Endothelial cell of umbilical vein (primary cell): Measurements from ENCODE around the gene TRPM1. TPM values are rescaled to one million over a fixed set of nuclear protein-coding genes. Genes with fewer than 3 reads are reported as not detected.

Source experiments
- BruUV-seq: library from RNA; stranded (reverse); fragments of 400-500 nt; replicated peaks from 2 replicates; lab custom pipeline; 2021; lab: Mats Ljungman, UMichigan
- CTCF ChIA-PET: fragments of 300-600, 350-600 bp; sonication (Branson Sonifier 250); formaldehyde crosslinking; loops from one replicate; lab custom pipeline; 2021; ENCODE audit warnings: antibody characterized with exemption, inconsistent platforms; lab: Charles Lee
- POLR2A ChIA-PET: fragments of 300-600, 350-600 bp; sonication (Branson Sonifier 250); formaldehyde crosslinking; loops from one replicate; lab custom pipeline; 2021; ENCODE audit warnings: antibody characterized with exemption, inconsistent platforms; lab: Charles Lee
- DNase-seq: peaks from one replicate; pipeline ENCODE4 v3.0.0-alpha.2; 2011; ENCODE audit warnings: low read depth, low spot score
- FAIRE-seq: peaks from 2 replicates; lab custom pipeline; 2011; peaks lifted over from hg19 to GRCh38; lab: Jason Lieb, UNC
- H2AFZ ChIP-seq: 2 replicates; pipeline ENCODE4 v1.6.0; 2012; ENCODE audit warnings: low read depth, low read length, control low read depth, inconsistent platforms
- H3K27ac ChIP-seq: 2 replicates; pipeline ENCODE4 v1.5.1; 2011; ENCODE audit warnings: low read depth, mild to moderate bottlenecking, control low read depth, low read length, moderate library complexity; ENCODE audit not compliant: insufficient read depth
- H3K27me3 ChIP-seq, 2 experiments: 2 replicates each; pipeline versions ENCODE4 v1.6.0 to v1.6.1; 2011; ENCODE audit warnings: low read length in 2 of 2, mixed read lengths in 1 of 2; ENCODE audit not compliant: control insufficient read depth in 2 of 2, insufficient read depth in 2 of 2
- H3K36me3 ChIP-seq, 2 experiments: 2 replicates in 1 of 2; 3 replicates in 1 of 2; pipeline ENCODE4 v1.5.1; 2011; ENCODE audit warnings: low read length in 2 of 2, mild to moderate bottlenecking in 1 of 2, moderate library complexity in 1 of 2; ENCODE audit not compliant: control insufficient read depth in 2 of 2, insufficient read depth in 2 of 2; ENCODE audit errors: extremely low read depth in 1 of 2
- H3K4me1 ChIP-seq: 3 replicates; pipeline ENCODE4 v1.5.1; 2011; ENCODE audit warnings: mild to moderate bottlenecking, low read length; ENCODE audit not compliant: control insufficient read depth, insufficient read depth; ENCODE audit errors: extremely low read depth
- H3K4me2 ChIP-seq: 2 replicates; pipeline ENCODE4 v1.6.1; 2011; ENCODE audit warnings: low read length, control low read depth, mixed read lengths; ENCODE audit not compliant: insufficient read depth
- H3K4me3 ChIP-seq, 3 experiments: fragments of 200-600 bp in 1 of 3; sonication (generic), shearing (Covaris generic) in 1 of 3; replicated peaks in 1 of 3; 2 replicates each; pipeline ENCODE4 v1.5.1; 2011 to 2016; ENCODE audit warnings: control low read depth in 3 of 3, low read length in 3 of 3, mild to moderate bottlenecking in 2 of 3, inconsistent platforms in 1 of 3, low read depth in 1 of 3, moderate library complexity in 1 of 3; ENCODE audit not compliant: insufficient read depth in 1 of 3
- H3K79me2 ChIP-seq: 2 replicates; pipeline ENCODE4 v1.6.0; 2012; ENCODE audit warnings: low read length, inconsistent platforms; ENCODE audit not compliant: control insufficient read depth, insufficient read depth
- H3K9ac ChIP-seq: replicated peaks from 2 replicates; pipeline ENCODE3; 2011; ENCODE audit warnings: low read length, control low read depth; ENCODE audit not compliant: insufficient read depth; ENCODE audit errors: extremely low read depth
- H3K9me1 ChIP-seq: replicated peaks from 3 replicates; pipeline ENCODE4 v1.6.0; 2011; ENCODE audit warnings: mild to moderate bottlenecking, low read length; ENCODE audit not compliant: control insufficient read depth, insufficient read depth; ENCODE audit errors: extremely low read depth
- H3K9me3 ChIP-seq: replicated peaks from 2 replicates; pipeline ENCODE4 v1.5.1; 2012; ENCODE audit warnings: low read length, inconsistent platforms; ENCODE audit not compliant: control insufficient read depth, insufficient read depth
- H4K20me1 ChIP-seq: replicated peaks from 2 replicates; pipeline ENCODE3; 2011; ENCODE audit warnings: mild to moderate bottlenecking, low read length; ENCODE audit not compliant: control insufficient read depth, insufficient read depth; ENCODE audit errors: extremely low read depth
- EZH2 ChIP-seq: IDR thresholded peaks from 2 replicates; pipeline ENCODE4 v1.6.1; 2012; ENCODE audit warnings: borderline replicate concordance, low read depth, mild to moderate bottlenecking, moderate library complexity, low read length, inconsistent platforms; ENCODE audit not compliant: severe bottlenecking
- GATA2 ChIP-seq: IDR thresholded peaks from 2 replicates; pipeline ENCODE4 v1.7.0; 2011; ENCODE audit warnings: low read depth, mild to moderate bottlenecking, moderate library complexity, mixed read lengths, low read length; ENCODE audit not compliant: insufficient read length, insufficient read depth
- JUN ChIP-seq: IDR thresholded peaks from 2 replicates; pipeline ENCODE4 v1.6.1; 2011; ENCODE audit warnings: borderline replicate concordance, low read depth; ENCODE audit not compliant: insufficient read length, insufficient read depth
- MYC ChIP-seq: IDR thresholded peaks from one replicate; pipeline ENCODE4 v1.6.1; 2011; ENCODE audit warnings: mild to moderate bottlenecking, low read depth, low read length
- POLR2A ChIP-seq: IDR thresholded peaks from 2 replicates; pipeline ENCODE4 v1.6.1; 2012; ENCODE audit warnings: low read depth, mild to moderate bottlenecking, control low read depth, low read length
- POLR2AphosphoS5 ChIP-seq: IDR thresholded peaks from 2 replicates; pipeline ENCODE4 v1.6.1; 2012; ENCODE audit warnings: low read depth, mild to moderate bottlenecking, control low read depth, low read length, moderate library complexity; ENCODE audit not compliant: insufficient read depth
- dilution Hi-C: fragments of 300-500 bp; cut with MboI; formaldehyde crosslinking; loops from one replicate; pipeline ENCODE4 v1.15.0; 2019; ENCODE audit warnings: low sequenced_read_pairs; ENCODE audit not compliant: extremely low pct_ligation_motif_present
- intact Hi-C: fragments of 100-400 bp; cut with micrococcal nuclease; formaldehyde crosslinking; loops from one replicate; pipeline ENCODE4 v1.10.0; 2022
- polyA plus RNA-seq, 4 experiments: library from polyadenylated mRNA; depleted of rRNA in 3 of 4; stranded (reverse) in 3 of 4; unstranded in 1 of 4; fragments of >200 nt; gene quantifications; 2 replicates each; pipeline versions ENCODE4 v1.2.1 to v1.2.3, GENCODE V29; 2011 to 2012; ENCODE audit warnings: missing spikeins in 1 of 4
- total RNA-seq: library from RNA; stranded (reverse); gene quantifications from 2 replicates; pipeline ENCODE4 v1.2.3, GENCODE V29; 2021
- TF ChIP-seq, protein P1 (sequence below), 2 donors: IDR thresholded peaks; 1 replicate in 1 of 2; 2 replicates in 1 of 2; pipeline ENCODE4 v1.5.1; 2011; ENCODE audit warnings: low read length in 2 of 2, mild to moderate bottlenecking in 2 of 2, moderate library complexity in 2 of 2, control low read depth in 1 of 2, inconsistent platforms in 1 of 2, low read depth in 1 of 2; ENCODE audit not compliant: insufficient read depth in 1 of 2; ENCODE audit errors: extremely low read depth in 1 of 2
- TF ChIP-seq, protein P2 (sequence below): IDR thresholded peaks from 2 replicates; pipeline ENCODE4 v1.6.1; 2011; ENCODE audit not compliant: insufficient read depth, insufficient read length

Gene TRPM1
- total and polyA plus RNA-seq, 2 donors (not counting 3 experiments of a cell fraction or from before 2014, with no cell fraction given), result 0.19 TPM; not detected in 1

DNA sequence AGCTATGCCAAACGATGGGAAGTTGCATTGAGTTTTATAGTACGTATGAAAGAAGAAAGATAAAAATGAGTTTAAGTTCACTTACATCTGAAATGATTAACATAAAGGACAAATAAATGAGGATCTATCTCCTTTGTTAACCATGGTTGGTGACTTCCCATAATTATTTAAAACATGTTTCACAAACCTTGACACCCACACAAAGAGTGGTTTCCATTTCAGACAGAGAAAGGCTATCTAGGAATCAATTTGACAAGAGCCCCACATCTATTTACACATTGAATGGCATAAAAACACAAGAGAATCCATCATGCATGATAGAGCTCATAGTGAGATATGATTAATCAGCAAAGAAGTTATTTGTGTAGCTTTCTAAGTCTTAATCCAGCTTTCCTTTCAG lies 95.9 kb downstream of the TRPM1 start:
- DNase-seq, result no peak
- H3K27ac ChIP-seq, result no peak overlapping the region
- POLR2A ChIA-PET, result no interaction called here
- H4K20me1 ChIP-seq, result no peaks in the 10 kb centered on the region
- no peaks in the 10 kb centered on the region for H3K9me3 ChIP-seq
- CTCF ChIA-PET, result interaction anchor here (0.8 to 3.4 kb wide), 4 partner anchors 9 to 147 kb away, joined by 3 to 12 read pairs (median 6); partner anchors contain the start of gene MTMR10
- dilution Hi-C loops, result no loop called here
- H3K79me2 ChIP-seq, result no peaks in the 10 kb centered on the region
- peaks cover 15% of the 10 kb centered on the region for H3K4me1 ChIP-seq
- no peak overlapping the region for H2AFZ ChIP-seq
- no peaks in the 10 kb centered on the region for H3K27me3 ChIP-seq
- BruUV-seq, result no TSS peak
- H3K9me1 ChIP-seq, result no peaks in the 10 kb centered on the region
- H3K9ac ChIP-seq, result no peak overlapping the region
- no peak overlapping the region for H3K4me2 ChIP-seq
- H3K4me3 ChIP-seq, result no peak overlapping the region
- H3K36me3 ChIP-seq, result no peaks in the 10 kb centered on the region
- intact Hi-C loops, result loop anchor here (2.0 kb wide), 1 partner anchor 23 kb away; no protein-coding TSS in a partner anchor
- TF ChIP-seq POLR2AphosphoS5, result no peak
- TF ChIP-seq, protein P1, sequence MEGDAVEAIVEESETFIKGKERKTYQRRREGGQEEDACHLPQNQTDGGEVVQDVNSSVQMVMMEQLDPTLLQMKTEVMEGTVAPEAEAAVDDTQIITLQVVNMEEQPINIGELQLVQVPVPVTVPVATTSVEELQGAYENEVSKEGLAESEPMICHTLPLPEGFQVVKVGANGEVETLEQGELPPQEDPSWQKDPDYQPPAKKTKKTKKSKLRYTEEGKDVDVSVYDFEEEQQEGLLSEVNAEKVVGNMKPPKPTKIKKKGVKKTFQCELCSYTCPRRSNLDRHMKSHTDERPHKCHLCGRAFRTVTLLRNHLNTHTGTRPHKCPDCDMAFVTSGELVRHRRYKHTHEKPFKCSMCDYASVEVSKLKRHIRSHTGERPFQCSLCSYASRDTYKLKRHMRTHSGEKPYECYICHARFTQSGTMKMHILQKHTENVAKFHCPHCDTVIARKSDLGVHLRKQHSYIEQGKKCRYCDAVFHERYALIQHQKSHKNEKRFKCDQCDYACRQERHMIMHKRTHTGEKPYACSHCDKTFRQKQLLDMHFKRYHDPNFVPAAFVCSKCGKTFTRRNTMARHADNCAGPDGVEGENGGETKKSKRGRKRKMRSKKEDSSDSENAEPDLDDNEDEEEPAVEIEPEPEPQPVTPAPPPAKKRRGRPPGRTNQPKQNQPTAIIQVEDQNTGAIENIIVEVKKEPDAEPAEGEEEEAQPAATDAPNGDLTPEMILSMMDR (IDR thresholded peaks at IDR 0.05; ENCODE audit: extremely low read depth in 1 of 2, insufficient read depth in 1 of 2, low read depth in 1 of 2, low read length in 2 of 2), result no peak
- no peak for TF ChIP-seq POLR2A
- TF ChIP-seq JUN, result no peak
- no peak for TF ChIP-seq GATA2
- TF ChIP-seq EZH2, result no peak
- TF ChIP-seq, protein P2, sequence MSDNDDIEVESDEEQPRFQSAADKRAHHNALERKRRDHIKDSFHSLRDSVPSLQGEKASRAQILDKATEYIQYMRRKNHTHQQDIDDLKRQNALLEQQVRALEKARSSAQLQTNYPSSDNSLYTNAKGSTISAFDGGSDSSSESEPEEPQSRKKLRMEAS, result no peak
- TF ChIP-seq MYC, result no peak
- no peak for FAIRE-seq
